HG03196 (cell line): ENCODE results near the gene VEGFA.

Experiments
- ATAC-seq: cut with Tn5 transposase; IDR thresholded peaks from one replicate; pipeline ENCODE4 v1.9.1; 2021; ENCODE audit not compliant: unreplicated experiment

The VEGFA gene

GRCh38 chr6:43784049-43784855 is 14.2 kb downstream of the VEGFA start:
- ATAC-seq, result no peak

- ATAC-seq, result no peak
Measured at GRCh38 chr6:43785220-43785752, 15.3 kb downstream of the VEGFA start.

- ATAC-seq, result no peak
Measured at GRCh38 chr6:43785904-43786303, 15.9 kb downstream of the VEGFA start.

- ATAC-seq, result no peak
Measured at GRCh38 chr6:43786664-43787329, 16.8 kb downstream of the VEGFA start.

- ATAC-seq, result no peak
Measured at GRCh38 chr6:43788301-43788700, 18.3 kb downstream of the VEGFA start.

- ATAC-seq, result no peak
Measured at GRCh38 chr6:43789447-43789846, 19.4 kb downstream of the VEGFA start.

- ATAC-seq, result no peak
Measured at GRCh38 chr6:43790031-43790430, 20.0 kb downstream of the VEGFA start.

GRCh38 chr6:43791745-43792422 is 21.9 kb downstream of the VEGFA start:
- no peak for ATAC-seq

- ATAC-seq, result no peak
Measured at GRCh38 chr6:43793154-43793874, 23.3 kb downstream of the VEGFA start.

- no peak for ATAC-seq
Measured at GRCh38 chr6:43793875-43794242, 23.8 kb downstream of the VEGFA start.

- ATAC-seq, result no peak
Measured at GRCh38 chr6:43795421-43795820, 25.4 kb downstream of the VEGFA start.

- no peak for ATAC-seq
Measured at GRCh38 chr6:43796168-43796567, 26.2 kb downstream of the VEGFA start.

GRCh38 chr6:43796903-43797890 is 27.2 kb downstream of the VEGFA start:
- no peak for ATAC-seq

- no peak for ATAC-seq
Measured at GRCh38 chr6:43797919-43798318, 27.9 kb downstream of the VEGFA start.

- ATAC-seq, result no peak
Measured at GRCh38 chr6:43798688-43799444, 28.9 kb downstream of the VEGFA start.

- no peak for ATAC-seq
Measured at GRCh38 chr6:43799551-43800297, 29.7 kb downstream of the VEGFA start.

GRCh38 chr6:43800298-43800623 is 30.2 kb downstream of the VEGFA start:
- no peak for ATAC-seq

- ATAC-seq, result no peak
Measured at GRCh38 chr6:43800746-43801494, 30.9 kb downstream of the VEGFA start.
